Tibial nerve (tissue), 4 donors: ENCODE results near the gene KDM5C.

Experiments used
- EP300 ChIP-seq, 2 donors: sonication (generic); formaldehyde crosslinking; IDR thresholded peaks; one replicate each; pipeline ENCODE4 v1.6.1; 2017; ENCODE audit warnings: antibody characterized with exemption in 2 of 2, mild to moderate bottlenecking in 1 of 2
- POLR2A ChIP-seq, 2 donors: fragments of 450-650 bp; IDR thresholded peaks; one replicate each; pipeline ENCODE4 v1.6.1; 2017; ENCODE audit warnings: antibody characterized with exemption in 2 of 2, mild to moderate bottlenecking in 2 of 2, moderate library complexity in 2 of 2
- TF ChIP-seq, protein P1 (sequence below), 5 experiments: fragments of 200-600 bp in 3 of 5; fragments of 450-650 bp in 2 of 5; sonication (generic) in 3 of 5; IDR thresholded peaks; one replicate each; pipeline ENCODE4 v1.5.1; 2016 to 2019; ENCODE audit warnings: antibody characterized with exemption in 5 of 5, mild to moderate bottlenecking in 3 of 5, moderate library complexity in 2 of 5

- TF ChIP-seq, protein P1, sequence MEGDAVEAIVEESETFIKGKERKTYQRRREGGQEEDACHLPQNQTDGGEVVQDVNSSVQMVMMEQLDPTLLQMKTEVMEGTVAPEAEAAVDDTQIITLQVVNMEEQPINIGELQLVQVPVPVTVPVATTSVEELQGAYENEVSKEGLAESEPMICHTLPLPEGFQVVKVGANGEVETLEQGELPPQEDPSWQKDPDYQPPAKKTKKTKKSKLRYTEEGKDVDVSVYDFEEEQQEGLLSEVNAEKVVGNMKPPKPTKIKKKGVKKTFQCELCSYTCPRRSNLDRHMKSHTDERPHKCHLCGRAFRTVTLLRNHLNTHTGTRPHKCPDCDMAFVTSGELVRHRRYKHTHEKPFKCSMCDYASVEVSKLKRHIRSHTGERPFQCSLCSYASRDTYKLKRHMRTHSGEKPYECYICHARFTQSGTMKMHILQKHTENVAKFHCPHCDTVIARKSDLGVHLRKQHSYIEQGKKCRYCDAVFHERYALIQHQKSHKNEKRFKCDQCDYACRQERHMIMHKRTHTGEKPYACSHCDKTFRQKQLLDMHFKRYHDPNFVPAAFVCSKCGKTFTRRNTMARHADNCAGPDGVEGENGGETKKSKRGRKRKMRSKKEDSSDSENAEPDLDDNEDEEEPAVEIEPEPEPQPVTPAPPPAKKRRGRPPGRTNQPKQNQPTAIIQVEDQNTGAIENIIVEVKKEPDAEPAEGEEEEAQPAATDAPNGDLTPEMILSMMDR (IDR thresholded peaks at IDR 0.05) = no peak
- TF ChIP-seq POLR2A (IDR thresholded peaks at IDR 0.05) = no peak
- no peak for TF ChIP-seq EP300 (IDR thresholded peaks at IDR 0.05)
These were observed 53.7 kb downstream of the KDM5C start for GRCh38 chrX:53171356-53171755.
